Skeletal muscle tissue (tissue), 4 donors: ENCODE data around the gene SPATA13. TPM values are rescaled to one million over a fixed set of nuclear protein-coding genes. Genes with fewer than 3 reads are reported as not detected.

Experiments used
- H3K27ac ChIP-seq: one replicate; pipeline ENCODE4 v1.7.0; 2013; ENCODE audit warnings: mild to moderate bottlenecking, low read depth, low read length, inconsistent platforms
- H3K27me3 ChIP-seq, 3 donors: one replicate each; pipeline ENCODE4 v1.7.0; 2013; ENCODE audit warnings: low read length in 3 of 3; ENCODE audit not compliant: control insufficient read depth in 3 of 3, insufficient read depth in 3 of 3
- H3K36me3 ChIP-seq, 3 donors: one replicate each; pipeline ENCODE4 v1.7.0; 2013; ENCODE audit warnings: low read length in 3 of 3; ENCODE audit not compliant: control insufficient read depth in 3 of 3, insufficient read depth in 3 of 3
- H3K4me1 ChIP-seq, 3 donors: one replicate each; pipeline ENCODE4 v1.7.0; 2013; ENCODE audit warnings: low read length in 3 of 3, mild to moderate bottlenecking in 3 of 3; ENCODE audit not compliant: control insufficient read depth in 3 of 3, insufficient read depth in 3 of 3
- H3K4me3 ChIP-seq, 3 donors: one replicate each; pipeline ENCODE4 v1.7.0; 2013; ENCODE audit warnings: low read length in 3 of 3
- H3K9ac ChIP-seq, 3 donors: one replicate each; pipeline ENCODE4 v1.7.0; 2013; ENCODE audit warnings: low read length in 3 of 3, mild to moderate bottlenecking in 3 of 3, moderate library complexity in 2 of 3, low read depth in 1 of 3
- H3K9me3 ChIP-seq, 3 donors: one replicate each; pipeline ENCODE4 v1.7.0; 2013; ENCODE audit warnings: low read length in 3 of 3; ENCODE audit not compliant: control insufficient read depth in 3 of 3
- total RNA-seq: library from RNA; depleted of rRNA; stranded (reverse); fragments of >200 nt; gene quantifications from one replicate; pipeline ENCODE4 v1.2.3, GENCODE V29; 2014
- donor health status: Osteomylitis.

The SPATA13 gene
- total RNA-seq, 1 donor from 2014 or later: 3.7 TPM

GRCh38 chr13:24237356-24237755 is 76.8 kb downstream of the SPATA13 start:
- H3K27ac ChIP-seq: no peak overlapping the region
- no peaks in the 10 kb centered on the region for H3K36me3 ChIP-seq
- H3K4me1 ChIP-seq: no peaks in the 10 kb centered on the region
- no peak overlapping the region for H3K4me3 ChIP-seq
- no peak overlapping the region for H3K9ac ChIP-seq
- no peaks in the 10 kb centered on the region for H3K27me3 ChIP-seq
- H3K9me3 ChIP-seq: no peaks in the 10 kb centered on the region

GRCh38 chr13:24241336-24241735 is 80.8 kb downstream of the SPATA13 start:
- Histone ChIP-seq H3K4me1 (no peaks in the 10 kb centered on the region), H3K27ac (no peak overlapping the region), H3K9ac (no peak overlapping the region), H3K27me3 (no peaks in the 10 kb centered on the region), H3K36me3 (no peaks in the 10 kb centered on the region), H3K4me3 (no peak overlapping the region), H3K9me3 (no peaks in the 10 kb centered on the region)

GRCh38 chr13:24242100-24242499 is 81.6 kb downstream of the SPATA13 start:
- Histone ChIP-seq H3K9ac (no peak overlapping the region), H3K4me3 (no peak overlapping the region), H3K9me3 (no peaks in the 10 kb centered on the region), H3K27me3 (no peaks in the 10 kb centered on the region), H3K4me1 (no peaks in the 10 kb centered on the region), H3K27ac (no peak overlapping the region), H3K36me3 (no peaks in the 10 kb centered on the region)

- no peaks in the 10 kb centered on the region for H3K4me1 ChIP-seq
- no peaks in the 10 kb centered on the region for H3K27me3 ChIP-seq
- no peak overlapping the region for H3K9ac ChIP-seq
- no peak overlapping the region for H3K27ac ChIP-seq
- H3K4me3 ChIP-seq: no peak overlapping the region
- H3K9me3 ChIP-seq: no peaks in the 10 kb centered on the region
- no peaks in the 10 kb centered on the region for H3K36me3 ChIP-seq
Observed at GRCh38 chr13:24243302-24243701, 82.8 kb downstream of the SPATA13 start.

GRCh38 chr13:24244802-24245201 is 84.3 kb downstream of the SPATA13 start:
- Histone ChIP-seq H3K9me3 (no peaks in the 10 kb centered on the region), H3K36me3 (no peaks in the 10 kb centered on the region)

GRCh38 chr13:24247016-24247415 is 86.5 kb downstream of the SPATA13 start:
- no peak overlapping the region for H3K4me3 ChIP-seq
- no peak overlapping the region for H3K9ac ChIP-seq
- H3K27ac ChIP-seq: no peak overlapping the region
- H3K27me3 ChIP-seq: no peaks in the 10 kb centered on the region
- no peaks in the 10 kb centered on the region for H3K9me3 ChIP-seq
- H3K36me3 ChIP-seq: no peaks in the 10 kb centered on the region
- H3K4me1 ChIP-seq: no peaks in the 10 kb centered on the region

More at GRCh38 chr13:24244802-24245201, 84.3 kb downstream of the SPATA13 start:
- H3K9ac ChIP-seq: no peak overlapping the region
- no peaks in the 10 kb centered on the region for H3K4me1 ChIP-seq
- H3K27me3 ChIP-seq: no peaks in the 10 kb centered on the region
- H3K27ac ChIP-seq: no peak overlapping the region
- no peak overlapping the region for H3K4me3 ChIP-seq

- Histone ChIP-seq H3K4me1 (no peaks in the 10 kb centered on the region), H3K9me3 (no peaks in the 10 kb centered on the region), H3K36me3 (no peaks in the 10 kb centered on the region), H3K4me3 (no peak overlapping the region), H3K9ac (no peak overlapping the region), H3K27me3 (no peaks in the 10 kb centered on the region), H3K27ac (no peak overlapping the region)
Observed at GRCh38 chr13:24249624-24250023, 89.1 kb downstream of the SPATA13 start.

- Histone ChIP-seq H3K9ac (no peak overlapping the region), H3K4me1 (no peaks in the 10 kb centered on the region), H3K36me3 (no peaks in the 10 kb centered on the region), H3K27me3 (no peaks in the 10 kb centered on the region), H3K4me3 (no peak overlapping the region), H3K9me3 (no peaks in the 10 kb centered on the region), H3K27ac (no peak overlapping the region)
Observed at GRCh38 chr13:24250376-24251057, 90.0 kb downstream of the SPATA13 start.

- no peaks in the 10 kb centered on the region for H3K4me1 ChIP-seq
- no peaks in the 10 kb centered on the region for H3K9me3 ChIP-seq
- no peaks in the 10 kb centered on the region for H3K27me3 ChIP-seq
- H3K4me3 ChIP-seq: no peak overlapping the region
- H3K9ac ChIP-seq: no peak overlapping the region
- H3K36me3 ChIP-seq: no peaks in the 10 kb centered on the region
- H3K27ac ChIP-seq: no peak overlapping the region
Observed at GRCh38 chr13:24251525-24251924, 91.0 kb downstream of the SPATA13 start.

GRCh38 chr13:24252136-24252535 is 91.6 kb downstream of the SPATA13 start:
- H3K27me3 ChIP-seq: no peaks in the 10 kb centered on the region
- no peak overlapping the region for H3K9ac ChIP-seq
- H3K36me3 ChIP-seq: no peaks in the 10 kb centered on the region
- no peaks in the 10 kb centered on the region for H3K4me1 ChIP-seq
- H3K4me3 ChIP-seq: no peak overlapping the region
- no peaks in the 10 kb centered on the region for H3K9me3 ChIP-seq
- H3K27ac ChIP-seq: no peak overlapping the region
